Transverse colon (tissue), 4 donors: ENCODE data around the gene NRG2. TPM values are rescaled to one million over a fixed set of nuclear protein-coding genes. Genes with fewer than 3 reads are reported as not detected.

Source experiments
- DNase-seq: peaks from one replicate; pipeline ENCODE4 v3.0.0-alpha.2; 2019
- H3K27ac ChIP-seq, 4 donors: fragments of 200-600 bp; sonication (generic); 2 replicates each; pipeline ENCODE4 v1.5.1; 2016 to 2018; ENCODE audit warnings: inconsistent platforms in 4 of 4
- H3K27me3 ChIP-seq: fragments of 200-600 bp; sonication (generic); 2 replicates; pipeline ENCODE4 v1.5.1; 2017; ENCODE audit warnings: inconsistent platforms
- H3K36me3 ChIP-seq, 4 donors: fragments of 200-600 bp; sonication (generic); 2 replicates each; pipeline ENCODE4 v1.5.1; 2017 to 2019; ENCODE audit warnings: inconsistent platforms in 4 of 4
- H3K4me1 ChIP-seq, 4 donors: fragments of 200-600 bp; sonication (generic); 2 replicates each; pipeline ENCODE4 v1.5.1; 2017 to 2020; ENCODE audit warnings: inconsistent platforms in 4 of 4
- H3K4me3 ChIP-seq, 4 donors: fragments of 200-600 bp; sonication (generic); 1 replicate in 1 of 4; 2 replicates in 3 of 4; pipeline versions ENCODE4 v1.5.1 to v1.6.1; 2017 to 2019; ENCODE audit warnings: inconsistent platforms in 4 of 4
- H3K9me3 ChIP-seq, 2 donors: fragments of 200-600 bp; sonication (generic); 2 replicates each; pipeline ENCODE4 v1.5.1; 2017 to 2019; ENCODE audit warnings: inconsistent platforms in 2 of 2
- EP300 ChIP-seq: sonication (generic); formaldehyde crosslinking; IDR thresholded peaks from one replicate; pipeline ENCODE4 v1.6.1; 2017; ENCODE audit warnings: antibody characterized with exemption, low read depth
- POLR2A ChIP-seq: fragments of 450-650 bp; IDR thresholded peaks from one replicate; pipeline ENCODE4 v1.6.1; 2016; ENCODE audit warnings: antibody characterized with exemption, mild to moderate bottlenecking, moderate library complexity
- POLR2AphosphoS5 ChIP-seq, 3 donors: sonication (generic); formaldehyde crosslinking; IDR thresholded peaks; one replicate each; pipeline ENCODE4 v1.6.1; 2016; ENCODE audit warnings: antibody characterized with exemption in 3 of 3
- WGBS, 2 donors: methylation state at CpG; one replicate each; pipeline ENCODE4 v1.1.5; 2018; ENCODE audit warnings: low coverage in 1 of 2; 5-methylcytosine and 5-hydroxymethylcytosine counted together
- in situ Hi-C, 4 donors: fragments of 200-750 bp; cut with MboI; loops; one replicate each; pipeline versions ENCODE4 v1.15.0 to v1.15.1; 2017; ENCODE audit warnings: low sequenced_read_pairs in 3 of 4, low pct_ligation_motif_present in 1 of 4, low pct_unique_long_range_greater_than_20kb in 1 of 4
- intact Hi-C: fragments of 100-400 bp; cut with DNase I; formaldehyde crosslinking; loops from one replicate; pipeline ENCODE4 v1.15.1; 2023; ENCODE audit warnings: low total_unique reads
- total RNA-seq, 4 donors: library from RNA; depleted of rRNA; stranded (reverse); fragments of >200 nt; gene quantifications; one replicate each; pipeline ENCODE4 v1.1.0, GENCODE V29; 2016
- TF ChIP-seq, protein P1 (sequence below), 5 experiments: fragments of 200-600 bp in 3 of 5; fragments of 450-650 bp in 2 of 5; sonication (generic) in 3 of 5; IDR thresholded peaks; 1 replicate in 2 of 5; 2 replicates in 3 of 5; pipeline ENCODE4 v1.5.1; 2016 to 2017; ENCODE audit warnings: antibody characterized with exemption in 5 of 5, inconsistent platforms in 3 of 5, mild to moderate bottlenecking in 2 of 5, moderate library complexity in 1 of 5

Gene NRG2
- total RNA-seq, 4 donors from 2014 or later, result 0.68 to 12.3 (median 0.95) TPM; not detected in 1

GRCh38 chr5:139849501-139849900 lies 193.6 kb downstream of the NRG2 start:
- in situ Hi-C loops (no loop called here), intact Hi-C loops (no loop called here)
- no peak overlapping the region for H3K4me3 ChIP-seq
- TF ChIP-seq EP300 (no peak), POLR2AphosphoS5 (IDR thresholded peaks at IDR 0.05) (no peak), POLR2A (no peak)
- TF ChIP-seq, protein P1, sequence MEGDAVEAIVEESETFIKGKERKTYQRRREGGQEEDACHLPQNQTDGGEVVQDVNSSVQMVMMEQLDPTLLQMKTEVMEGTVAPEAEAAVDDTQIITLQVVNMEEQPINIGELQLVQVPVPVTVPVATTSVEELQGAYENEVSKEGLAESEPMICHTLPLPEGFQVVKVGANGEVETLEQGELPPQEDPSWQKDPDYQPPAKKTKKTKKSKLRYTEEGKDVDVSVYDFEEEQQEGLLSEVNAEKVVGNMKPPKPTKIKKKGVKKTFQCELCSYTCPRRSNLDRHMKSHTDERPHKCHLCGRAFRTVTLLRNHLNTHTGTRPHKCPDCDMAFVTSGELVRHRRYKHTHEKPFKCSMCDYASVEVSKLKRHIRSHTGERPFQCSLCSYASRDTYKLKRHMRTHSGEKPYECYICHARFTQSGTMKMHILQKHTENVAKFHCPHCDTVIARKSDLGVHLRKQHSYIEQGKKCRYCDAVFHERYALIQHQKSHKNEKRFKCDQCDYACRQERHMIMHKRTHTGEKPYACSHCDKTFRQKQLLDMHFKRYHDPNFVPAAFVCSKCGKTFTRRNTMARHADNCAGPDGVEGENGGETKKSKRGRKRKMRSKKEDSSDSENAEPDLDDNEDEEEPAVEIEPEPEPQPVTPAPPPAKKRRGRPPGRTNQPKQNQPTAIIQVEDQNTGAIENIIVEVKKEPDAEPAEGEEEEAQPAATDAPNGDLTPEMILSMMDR (IDR thresholded peaks at IDR 0.05), result no peak
- H3K9me3 ChIP-seq, result no peaks in the 10 kb centered on the region
- H3K27me3 ChIP-seq, result peaks cover 40% of the 10 kb centered on the region
- peaks cover 4 to 10% (median 8%) of the 10 kb centered on the region in 4 donors for H3K4me1 ChIP-seq
- no peaks in the 10 kb centered on the region for H3K36me3 ChIP-seq
- 87% methylated on average over 7 of the region's 7 CpGs; no CpG with 5 or more reads in 1 of the 2 donors for WGBS, 2 donors
- no peak overlapping the region for H3K27ac ChIP-seq
- DNase-seq, result no peak

- Histone ChIP-seq H3K4me3 (peak overlapping the region; percentile 49 to 67 (median 56)), H3K4me1 (peaks cover 4 to 10% (median 8%) of the 10 kb centered on the region in 4 donors), H3K36me3 (no peaks in the 10 kb centered on the region), H3K27me3 (peaks cover 41% of the 10 kb centered on the region), H3K9me3 (no peaks in the 10 kb centered on the region), H3K27ac (peak overlapping the region; percentile 46 to 67 (median 58))
- no peak for DNase-seq
- in situ Hi-C loops (no loop called here), intact Hi-C loops (no loop called here)
- TF ChIP-seq, protein P1 (IDR thresholded peaks at IDR 0.05), result no peak
- TF ChIP-seq POLR2A, result no peak
- no peak for TF ChIP-seq POLR2AphosphoS5 (IDR thresholded peaks at IDR 0.05)
- TF ChIP-seq EP300, result no peak
- 20% methylated on average over 32 of the region's 43 CpGs; no CpG with 5 or more reads in 1 of the 2 donors for WGBS, 2 donors
These were observed 194.5 kb downstream of the NRG2 start for GRCh38 chr5:139848508-139849100.

- peaks cover 4 to 10% (median 8%) of the 10 kb centered on the region in 4 donors for H3K4me1 ChIP-seq
- DNase-seq, result peak; percentile 63
- peak overlapping the region; percentile 46 to 67 (median 60) for H3K27ac ChIP-seq
- TF ChIP-seq POLR2AphosphoS5 (IDR thresholded peaks at IDR 0.05), result no peak
- TF ChIP-seq, protein P1 (IDR thresholded peaks at IDR 0.05), result peak in 2 of 5 experiments; percentile 4 to 5
- intact Hi-C loops (no loop called here), in situ Hi-C loops (no loop called here)
- H3K4me3 ChIP-seq, result peak overlapping the region; percentile 49 to 67 (median 56)
- peaks cover 41% of the 10 kb centered on the region for H3K27me3 ChIP-seq
- 1% methylated on average over 31 of the region's 107 CpGs; no CpG with 5 or more reads in 1 of the 2 donors for WGBS, 2 donors
- H3K36me3 ChIP-seq, result no peaks in the 10 kb centered on the region
- no peaks in the 10 kb centered on the region for H3K9me3 ChIP-seq
These were observed 195.2 kb downstream of the NRG2 start for GRCh38 chr5:139847790-139848507.

GRCh38 chr5:139847091-139847490 lies 196.0 kb downstream of the NRG2 start:
- H3K36me3 ChIP-seq, result no peaks in the 10 kb centered on the region
- intact Hi-C loops, result no loop called here
- DNase-seq, result no peak
- H3K9me3 ChIP-seq, result no peaks in the 10 kb centered on the region
- peaks cover 4 to 10% (median 8%) of the 10 kb centered on the region in 4 donors for H3K4me1 ChIP-seq
- H3K4me3 ChIP-seq, result no peak overlapping the region
- WGBS, 2 donors, result 43 to 47% methylated on average over 7 to 10 of the region's 10 CpGs
- no peak for TF ChIP-seq POLR2A
- TF ChIP-seq POLR2AphosphoS5 (IDR thresholded peaks at IDR 0.05), result no peak
- no peak for TF ChIP-seq EP300
- TF ChIP-seq, protein P1 (IDR thresholded peaks at IDR 0.05), result no peak
- no peak overlapping the region for H3K27ac ChIP-seq
- H3K27me3 ChIP-seq, result peaks cover 41% of the 10 kb centered on the region
- in situ Hi-C loops, result no loop called here
